NB4 (cell line): ENCODE results near the gene DPYD.
A peak's percentile ranks its signal among the peaks of the same experiment; 100 is the strongest.

Source experiments
- DNase-seq: peaks from one replicate; pipeline ENCODE4 v3.0.0; 2010; ENCODE audit warnings: low read depth
- H3K4me3 ChIP-seq: one replicate; pipeline ENCODE4 v1.5.1; 2011; ENCODE audit warnings: mild to moderate bottlenecking, low read depth, low read length, moderate library complexity
- MYC ChIP-seq: IDR thresholded peaks from 2 replicates; pipeline ENCODE4 v1.6.1; 2011; ENCODE audit warnings: low read depth, low read length
- POLR2A ChIP-seq: IDR thresholded peaks from 2 replicates; pipeline ENCODE4 v1.6.1; 2011; ENCODE audit warnings: mild to moderate bottlenecking; ENCODE audit not compliant: insufficient read length; ENCODE audit errors: extremely low read depth
- TF ChIP-seq, protein P1 (sequence below): IDR thresholded peaks from one replicate; pipeline ENCODE4 v1.5.1; 2012; ENCODE audit warnings: low read depth, low read length
- TF ChIP-seq, protein P2 (sequence below): IDR thresholded peaks from 2 replicates; pipeline ENCODE4 v1.6.1; 2011; ENCODE audit warnings: low read depth, low read length

DPYD gene

DNA sequence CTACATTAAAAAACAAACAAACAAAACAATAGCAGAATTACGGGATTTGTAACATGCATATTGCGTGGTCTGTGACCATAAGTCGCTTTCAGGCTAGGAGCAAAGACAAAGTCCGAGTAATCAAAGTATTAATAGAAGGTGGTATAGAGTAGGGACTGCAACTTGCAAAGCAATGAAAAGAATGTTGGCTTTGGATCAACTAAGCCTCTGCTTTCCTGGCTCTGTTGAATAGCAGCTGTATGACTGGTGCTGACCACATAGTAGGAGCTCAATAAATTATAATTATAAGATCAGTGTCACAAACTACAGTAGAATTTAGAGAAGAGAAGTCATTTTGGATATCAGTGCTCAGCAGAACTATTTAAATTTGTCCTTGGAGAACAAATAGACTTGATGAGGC, 586.4 kb downstream of the DPYD start:
- H3K4me3 ChIP-seq, result no peak overlapping the region
- TF ChIP-seq MYC (no peak), POLR2A (no peak)
- TF ChIP-seq, protein P1, sequence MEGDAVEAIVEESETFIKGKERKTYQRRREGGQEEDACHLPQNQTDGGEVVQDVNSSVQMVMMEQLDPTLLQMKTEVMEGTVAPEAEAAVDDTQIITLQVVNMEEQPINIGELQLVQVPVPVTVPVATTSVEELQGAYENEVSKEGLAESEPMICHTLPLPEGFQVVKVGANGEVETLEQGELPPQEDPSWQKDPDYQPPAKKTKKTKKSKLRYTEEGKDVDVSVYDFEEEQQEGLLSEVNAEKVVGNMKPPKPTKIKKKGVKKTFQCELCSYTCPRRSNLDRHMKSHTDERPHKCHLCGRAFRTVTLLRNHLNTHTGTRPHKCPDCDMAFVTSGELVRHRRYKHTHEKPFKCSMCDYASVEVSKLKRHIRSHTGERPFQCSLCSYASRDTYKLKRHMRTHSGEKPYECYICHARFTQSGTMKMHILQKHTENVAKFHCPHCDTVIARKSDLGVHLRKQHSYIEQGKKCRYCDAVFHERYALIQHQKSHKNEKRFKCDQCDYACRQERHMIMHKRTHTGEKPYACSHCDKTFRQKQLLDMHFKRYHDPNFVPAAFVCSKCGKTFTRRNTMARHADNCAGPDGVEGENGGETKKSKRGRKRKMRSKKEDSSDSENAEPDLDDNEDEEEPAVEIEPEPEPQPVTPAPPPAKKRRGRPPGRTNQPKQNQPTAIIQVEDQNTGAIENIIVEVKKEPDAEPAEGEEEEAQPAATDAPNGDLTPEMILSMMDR, result no peak
- DNase-seq, result no peak

DNA sequence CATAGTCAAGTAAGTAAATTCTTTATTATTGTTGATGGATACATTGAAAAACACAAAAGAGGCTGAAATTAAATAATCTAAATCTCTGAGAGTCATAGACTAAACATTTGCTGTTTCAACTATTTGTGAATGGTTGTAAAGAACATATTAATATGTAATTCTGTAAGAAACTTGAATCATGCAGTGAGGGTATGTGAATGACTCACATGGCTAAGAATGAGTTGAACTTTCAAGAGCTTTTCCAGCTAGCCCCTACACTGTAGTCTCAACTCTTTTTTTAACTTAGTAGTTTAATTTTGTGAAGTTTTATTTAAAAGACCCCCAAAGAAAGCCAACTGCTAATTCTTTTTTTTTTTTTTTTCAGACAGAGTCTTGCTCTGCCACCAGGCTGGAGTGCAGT, 588.1 kb downstream of the DPYD start:
- DNase-seq, result no peak
- TF ChIP-seq POLR2A, result no peak
- TF ChIP-seq, protein P2, sequence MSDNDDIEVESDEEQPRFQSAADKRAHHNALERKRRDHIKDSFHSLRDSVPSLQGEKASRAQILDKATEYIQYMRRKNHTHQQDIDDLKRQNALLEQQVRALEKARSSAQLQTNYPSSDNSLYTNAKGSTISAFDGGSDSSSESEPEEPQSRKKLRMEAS, result no peak
- TF ChIP-seq, protein P1, result no peak
- TF ChIP-seq MYC, result no peak
- H3K4me3 ChIP-seq, result no peak overlapping the region

DNA sequence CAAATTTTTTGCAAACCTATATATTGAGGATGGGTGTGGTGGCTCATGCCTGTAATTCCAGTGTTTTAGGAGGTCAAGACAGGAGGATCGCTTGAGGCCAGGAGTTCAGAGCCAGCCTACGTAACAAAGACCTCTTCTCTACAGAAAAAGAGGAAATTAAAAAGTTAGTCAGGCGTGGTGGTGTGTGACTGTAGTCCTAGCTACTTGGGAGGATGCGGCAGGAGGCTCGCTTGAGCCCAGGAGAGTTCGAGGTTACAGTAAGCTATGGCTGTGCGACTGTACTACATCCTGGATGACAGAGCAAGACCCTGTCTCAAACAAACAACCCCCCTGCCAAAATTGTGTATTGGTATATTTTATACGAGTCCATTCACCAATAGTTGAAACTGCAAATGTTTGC, 589.7 kb downstream of the DPYD start:
- peak; percentile 5 for DNase-seq
- TF ChIP-seq, protein P2, result no peak
- no peak for TF ChIP-seq POLR2A
- TF ChIP-seq MYC, result no peak
- TF ChIP-seq, protein P1, result no peak
- H3K4me3 ChIP-seq, result no peak overlapping the region

DNA sequence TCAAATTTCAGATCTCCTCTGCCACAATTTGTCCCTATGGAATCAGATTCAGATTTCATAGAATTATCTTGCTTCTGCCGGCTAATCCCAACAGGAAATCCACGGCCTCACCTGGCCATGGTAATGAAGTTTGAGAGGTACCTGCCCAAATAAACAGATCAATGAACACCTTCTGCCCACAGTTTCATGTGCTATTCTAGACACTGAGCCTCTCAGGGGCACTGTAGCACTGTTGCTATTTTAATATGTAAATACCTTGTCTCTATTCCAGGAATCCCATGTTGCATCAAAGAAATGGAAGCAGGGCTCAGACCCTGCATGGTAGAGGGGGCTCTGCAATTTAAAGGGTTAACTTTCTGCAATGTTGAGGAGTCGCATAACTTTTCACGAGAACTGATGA, 606.1 kb downstream of the DPYD start:
- no peak for TF ChIP-seq MYC
- TF ChIP-seq, protein P1, result no peak
- TF ChIP-seq POLR2A, result no peak
- TF ChIP-seq, protein P2, result no peak
- H3K4me3 ChIP-seq, result no peak overlapping the region
- DNase-seq, result no peak

DNA sequence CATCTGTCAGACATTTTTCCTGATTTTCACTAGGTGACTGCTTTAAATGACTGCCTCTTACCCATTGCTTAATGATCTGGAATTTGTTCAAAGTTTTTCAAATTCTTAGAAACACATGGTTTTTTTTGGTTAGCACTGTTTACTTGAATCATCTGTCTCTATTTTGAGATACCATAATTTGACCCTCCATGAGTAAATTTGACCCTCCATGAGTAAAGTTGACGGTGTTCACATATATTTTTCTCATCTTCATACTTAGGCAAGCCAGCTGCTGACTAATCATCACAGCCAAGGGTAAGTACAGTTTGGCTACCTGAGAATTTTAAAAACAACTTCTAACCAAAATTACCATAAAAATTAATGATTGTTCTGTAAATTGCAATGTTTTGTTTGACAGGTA, 612.7 kb downstream of the DPYD start:
- no peak overlapping the region for H3K4me3 ChIP-seq
- no peak for DNase-seq
- TF ChIP-seq, protein P2, result no peak
- TF ChIP-seq, protein P1, result no peak
- TF ChIP-seq POLR2A (no peak), MYC (no peak)

DNA sequence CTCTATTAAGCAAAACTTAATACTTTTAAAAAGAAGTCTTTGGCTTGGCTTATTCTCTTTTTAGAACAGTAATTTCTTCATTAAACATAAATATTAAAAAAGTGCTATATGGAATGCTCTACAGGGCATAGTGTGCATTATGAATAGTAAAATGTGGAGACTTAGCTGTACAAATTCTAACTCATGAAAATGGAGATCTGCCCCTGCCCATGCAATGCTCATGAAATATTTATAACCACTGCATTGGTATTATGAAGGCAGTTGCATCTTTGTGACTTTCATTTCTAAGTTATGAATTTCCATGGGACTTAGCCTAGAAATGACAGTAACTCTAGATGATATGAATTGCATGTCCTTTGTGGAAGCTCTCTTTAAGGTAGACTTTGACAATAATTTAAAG, 613.3 kb downstream of the DPYD start:
- TF ChIP-seq, protein P1, result no peak
- TF ChIP-seq MYC (no peak), POLR2A (no peak)
- TF ChIP-seq, protein P2, result no peak
- no peak for DNase-seq
- H3K4me3 ChIP-seq, result no peak overlapping the region
